Fibroblast of lung (primary cell): Measurements from ENCODE around the gene PKDCC.

ENCODE experiments used
- CTCF ChIP-seq, 2 donors: IDR thresholded peaks in 1 of 2; conservative IDR thresholded peaks in 1 of 2; 1 replicate in 1 of 2; 2 replicates in 1 of 2; pipeline ENCODE4 v1.5.1; 2011 to 2012; ENCODE audit warnings: low read length in 2 of 2, control low read depth in 1 of 2, inconsistent platforms in 1 of 2, low read depth in 1 of 2, mild to moderate bottlenecking in 1 of 2
- EZH2 ChIP-seq: IDR thresholded peaks from 2 replicates; pipeline ENCODE4 v1.5.1; 2012; ENCODE audit warnings: low read length, control low read depth, mild to moderate bottlenecking; ENCODE audit errors: missing control alignments

- TF ChIP-seq CTCF (conservative IDR thresholded peaks at IDR 0.05 in 1 of 2, IDR thresholded peaks at IDR 0.05 in 1 of 2; ENCODE audit: low read depth in 1 of 2, low read length in 2 of 2) = no peak
- no peak for TF ChIP-seq EZH2
Observed at GRCh38 chr2:42107249-42108042, 59.6 kb downstream of the PKDCC start.
